ENCODE measurements around the gene ALAD. TPM values are rescaled to one million over a fixed set of nuclear protein-coding genes. Genes with fewer than 3 reads are reported as not detected.
"Not testable (repeated sequence)": the region's sequence is repeated elsewhere in the genome, so short reads cannot be mapped to it uniquely, and the experiment has no call there.

ALAD gene
- total and polyA plus RNA-seq, 5 donors: 29.9 to 43.6 (median 41.3) TPM

DNA sequence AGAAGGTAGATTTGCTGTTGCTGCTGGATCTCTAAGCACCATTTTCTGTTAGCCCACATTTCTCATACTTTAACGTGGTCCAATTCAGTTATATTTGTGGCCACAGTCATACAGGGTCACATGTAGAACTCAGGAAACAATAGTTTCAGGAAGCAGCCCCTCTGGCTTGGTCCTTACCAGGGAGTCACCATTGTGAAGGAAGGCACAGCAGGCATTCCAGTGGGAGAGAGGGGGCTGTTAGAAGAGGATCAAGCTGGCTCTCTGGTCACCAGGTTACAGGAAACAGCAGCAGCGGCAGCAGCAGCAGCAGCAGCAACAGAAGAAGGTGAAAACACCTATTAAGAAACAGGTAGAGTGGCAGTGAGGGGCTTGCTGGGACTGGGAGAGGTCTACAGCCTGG is 24.0 kb upstream of the ALAD start:
- no peak overlapping the region for H3K4me3 ChIP-seq (ENCODE audit: low read length)
- no peaks in the 10 kb centered on the region for H3K27me3 ChIP-seq (ENCODE audit: control insufficient read depth, insufficient read depth)
- DNase-seq: no peak
- no peaks in the 10 kb centered on the region for H3K4me1 ChIP-seq (ENCODE audit: control insufficient read depth, insufficient read depth, low read length)
- no peak for ATAC-seq
- H3K27ac ChIP-seq (ENCODE audit: low read length): no peak overlapping the region
- no peaks in the 10 kb centered on the region for H3K9me3 ChIP-seq (ENCODE audit: control insufficient read depth, low read length)
- 42% methylated on average over 2 of the region's 2 CpGs for WGBS
- intact Hi-C loops (cut with DNase I): no loop called here

DNA sequence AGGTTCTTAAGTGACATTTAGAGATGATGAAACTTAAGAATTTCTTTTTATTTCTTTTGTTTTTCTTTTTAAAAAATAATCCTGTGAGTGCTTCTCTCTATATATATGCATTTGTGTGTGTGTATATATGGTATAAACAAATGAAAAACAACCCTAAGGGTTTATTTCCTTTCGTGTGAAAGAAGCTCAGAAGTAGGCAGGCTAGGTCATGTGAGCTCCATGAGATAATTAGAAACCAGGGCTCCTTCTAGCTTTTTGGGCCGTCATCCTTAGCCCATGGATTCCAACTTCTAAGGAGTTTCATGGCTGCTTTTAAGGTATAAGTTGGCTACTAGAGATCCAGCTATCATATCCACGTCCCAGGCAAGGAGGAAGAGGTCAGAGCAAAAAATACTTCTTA is 20.6 kb upstream of the ALAD start:
- Histone ChIP-seq H3K4me1 (ENCODE audit: control insufficient read depth, insufficient read depth, low read length) (no peaks in the 10 kb centered on the region), H3K27me3 (ENCODE audit: control insufficient read depth, insufficient read depth) (no peaks in the 10 kb centered on the region), H3K27ac (ENCODE audit: low read length) (no peak overlapping the region), H3K9me3 (ENCODE audit: control insufficient read depth, low read length) (no peaks in the 10 kb centered on the region), H3K4me3 (ENCODE audit: low read length) (no peak overlapping the region)
- ATAC-seq: no peak
- DNase-seq: no peak
- intact Hi-C loops (cut with DNase I): no loop called here
- 72% methylated on average over 3 of the region's 3 CpGs for WGBS

DNA sequence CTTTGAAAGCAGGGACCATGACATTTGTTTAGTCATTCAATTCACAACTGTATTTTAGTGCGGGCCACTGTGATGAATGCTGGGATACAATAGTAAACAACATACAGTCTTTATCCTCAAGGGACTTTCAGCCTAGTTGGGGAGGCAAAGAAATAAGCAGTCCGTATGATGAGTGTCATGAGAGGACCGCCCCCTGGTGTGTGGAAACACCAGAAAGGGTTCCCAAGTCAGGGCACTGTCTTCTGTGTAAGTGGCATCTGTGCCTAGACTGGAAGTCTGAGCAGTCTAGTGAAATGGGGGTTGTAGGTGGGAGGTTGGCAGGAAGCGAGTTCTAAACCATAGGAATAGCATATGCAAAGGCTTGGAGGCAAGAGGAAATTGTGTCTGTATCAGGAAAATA is 16.3 kb upstream of the ALAD start:
- no peaks in the 10 kb centered on the region for H3K9me3 ChIP-seq (ENCODE audit: control insufficient read depth, low read length)
- DNase-seq (no peak), ATAC-seq (no peak)
- H3K4me3 ChIP-seq (ENCODE audit: low read length): no peak overlapping the region
- WGBS: 74% methylated on average over 4 of the region's 4 CpGs
- H3K27me3 ChIP-seq (ENCODE audit: control insufficient read depth, insufficient read depth): no peaks in the 10 kb centered on the region
- H3K27ac ChIP-seq (ENCODE audit: low read length): no peak overlapping the region
- intact Hi-C loops (cut with DNase I): no loop called here
- H3K4me1 ChIP-seq (ENCODE audit: control insufficient read depth, insufficient read depth, low read length): no peaks in the 10 kb centered on the region

DNA sequence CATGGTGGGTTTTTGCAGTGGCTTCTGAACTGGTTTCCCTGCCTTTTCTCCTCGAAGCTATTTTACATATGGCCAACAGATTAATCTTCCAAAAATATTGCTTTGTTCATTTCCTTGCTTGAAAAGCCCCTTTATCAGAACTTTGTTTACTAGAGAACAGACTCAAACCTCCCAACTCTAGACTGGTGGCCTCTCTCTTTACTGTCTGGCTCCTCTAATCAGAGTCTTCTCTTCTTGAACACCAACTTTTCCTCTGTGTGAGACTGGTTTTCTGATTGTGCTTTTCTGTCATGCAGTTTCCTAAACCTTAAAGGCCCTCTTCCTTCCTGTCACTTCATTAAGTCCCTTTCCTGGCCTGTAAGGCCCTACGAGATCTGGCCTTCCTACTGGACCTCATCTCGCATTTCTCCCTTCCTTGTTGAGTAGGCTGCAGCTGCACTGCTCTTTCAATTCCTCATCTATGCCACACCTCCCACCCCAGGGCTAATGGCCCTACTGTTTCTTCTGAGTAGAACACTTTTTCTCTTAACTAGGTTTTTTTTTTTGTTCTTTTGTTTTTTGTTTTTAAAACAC is 15.2 kb upstream of the ALAD start:
- H3K4me3 ChIP-seq (ENCODE audit: low read length): no peak overlapping the region
- H3K9me3 ChIP-seq (ENCODE audit: control insufficient read depth, low read length): no peaks in the 10 kb centered on the region
- no peaks in the 10 kb centered on the region for H3K4me1 ChIP-seq (ENCODE audit: control insufficient read depth, insufficient read depth, low read length)
- H3K27ac ChIP-seq (ENCODE audit: low read length): no peak overlapping the region
- H3K27me3 ChIP-seq (ENCODE audit: control insufficient read depth, insufficient read depth): no peaks in the 10 kb centered on the region
- no peak for ATAC-seq
- DNase-seq: no peak
- 51% methylated on average over 3 of the region's 3 CpGs for WGBS
- intact Hi-C loops (cut with DNase I): no loop called here

- H3K4me1 ChIP-seq (ENCODE audit: control insufficient read depth, insufficient read depth, low read length): no peaks in the 10 kb centered on the region
- intact Hi-C loops (cut with DNase I): no loop called here
- H3K9me3 ChIP-seq (ENCODE audit: control insufficient read depth, low read length): no peaks in the 10 kb centered on the region
- peak; percentile 98 to 99 for ATAC-seq
- H3K4me3 ChIP-seq (ENCODE audit: low read length): peak within 1 kb of the TSS; percentile 94
- H3K27me3 ChIP-seq (ENCODE audit: control insufficient read depth, insufficient read depth): no peaks in the 10 kb centered on the region
- DNase-seq: peak; percentile 95 to 98 (median 98)
- under 1% methylated on average over 61 of the region's 61 CpGs for WGBS
- peak within 1 kb of the TSS; percentile 84 for H3K27ac ChIP-seq (ENCODE audit: low read length)
These were observed 9.3 kb upstream of the ALAD start, which contains the start of the genes C9orf43 and POLE3 for GRCh38 chr9:113410207-113410864. TSS of gene C9orf43 (plus strand) at chr9:113410747. CDS start at chr9:113413494, 2,747 bp downstream. TSS of gene POLE3 (minus strand) at chr9:113410675. CDS start at chr9:113410293, 382 bp downstream.

- DNase-seq (no peak), ATAC-seq (no peak)
- Histone ChIP-seq H3K4me1 (ENCODE audit: control insufficient read depth, insufficient read depth, low read length) (no peaks in the 10 kb centered on the region), H3K4me3 (ENCODE audit: low read length) (peak overlapping the region; percentile 94), H3K27me3 (ENCODE audit: control insufficient read depth, insufficient read depth) (no peaks in the 10 kb centered on the region), H3K9me3 (ENCODE audit: control insufficient read depth, low read length) (no peaks in the 10 kb centered on the region), H3K27ac (ENCODE audit: low read length) (peak overlapping the region; percentile 84)
- intact Hi-C loops (cut with DNase I): loop anchor here in 3 of 4 donors (5.0 to 10.0 kb wide), 3 partner anchors 95 to 135 kb away; partner anchors contain the start of genes CDC26 (in 1 of the 3) and PRPF4 (in 1 of the 3)
- WGBS: under 1% methylated on average over 20 of the region's 20 CpGs
These were observed 8.8 kb upstream of the ALAD start for GRCh38 chr9:113409883-113410206.

DNA sequence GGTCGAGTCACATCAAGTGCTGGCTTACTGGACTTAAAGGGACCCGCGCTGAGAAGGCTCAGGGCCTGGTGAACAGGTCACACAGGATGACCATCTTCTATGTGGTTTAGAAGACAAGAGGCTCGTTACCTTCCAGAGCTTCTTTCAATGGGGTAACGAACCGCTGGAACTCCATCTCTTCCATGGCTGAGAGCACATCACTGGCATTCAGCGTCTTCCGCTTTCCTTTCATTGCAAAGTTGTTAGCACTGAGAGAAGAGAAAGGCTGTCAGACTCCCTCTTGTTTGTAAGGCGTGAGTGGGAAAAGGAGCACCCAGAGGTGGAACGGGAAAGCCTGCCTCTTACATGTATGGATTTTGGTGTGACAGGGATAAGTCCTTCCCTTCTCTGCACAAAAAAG is 8.4 kb upstream of the ALAD start:
- no peaks in the 10 kb centered on the region for H3K27me3 ChIP-seq (ENCODE audit: control insufficient read depth, insufficient read depth)
- H3K9me3 ChIP-seq (ENCODE audit: control insufficient read depth, low read length): no peaks in the 10 kb centered on the region
- peak overlapping the region; percentile 94 for H3K4me3 ChIP-seq (ENCODE audit: low read length)
- no peaks in the 10 kb centered on the region for H3K4me1 ChIP-seq (ENCODE audit: control insufficient read depth, insufficient read depth, low read length)
- H3K27ac ChIP-seq (ENCODE audit: low read length): peak overlapping the region; percentile 84
- ATAC-seq (no peak), DNase-seq (no peak)
- WGBS: 45% methylated on average over 10 of the region's 10 CpGs
- intact Hi-C loops (cut with DNase I): loop anchor here in 3 of 4 donors (5.0 to 10.0 kb wide), 3 partner anchors 95 to 135 kb away; partner anchors contain the start of genes CDC26 (in 1 of the 3) and PRPF4 (in 1 of the 3)

DNA sequence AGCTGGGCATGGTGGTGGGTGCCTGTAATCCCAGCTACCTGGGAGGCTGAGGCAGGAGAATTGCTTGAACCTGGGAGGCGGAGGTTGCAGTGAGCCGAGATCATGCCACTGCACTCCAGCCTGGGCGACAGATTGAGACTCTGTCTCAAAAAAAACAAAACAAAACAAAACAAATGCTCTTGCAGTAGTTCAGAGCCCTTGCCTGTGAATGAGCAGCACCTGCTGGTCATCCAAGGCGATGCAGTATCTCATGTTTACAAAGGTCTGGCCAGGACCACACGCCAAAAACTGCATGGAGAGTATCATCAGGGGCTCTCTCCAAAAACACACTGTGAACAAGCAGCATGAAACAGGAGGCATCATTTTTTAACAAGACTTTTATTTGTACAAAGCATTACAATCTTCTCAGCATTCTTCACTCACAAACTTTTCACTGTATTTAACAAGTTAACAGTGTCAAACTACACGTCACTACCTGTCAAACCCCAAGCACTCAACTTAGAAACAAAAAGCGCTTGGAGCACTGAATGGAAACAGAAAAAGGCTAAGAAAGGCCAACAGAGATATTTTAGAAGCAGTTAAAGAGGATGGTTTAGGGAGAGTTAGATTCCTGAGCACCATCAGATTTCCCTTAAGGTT is 5.9 kb upstream of the ALAD start:
- ATAC-seq; H3K27me3 ChIP-seq (ENCODE audit: control insufficient read depth, insufficient read depth); H3K4me1 ChIP-seq (ENCODE audit: control insufficient read depth, insufficient read depth, low read length); H3K4me3 ChIP-seq (ENCODE audit: low read length); H3K27ac ChIP-seq (ENCODE audit: low read length); H3K9me3 ChIP-seq (ENCODE audit: control insufficient read depth, low read length): not testable (repeated sequence)
- DNase-seq: peak; percentile 58 to 83 (median 79)
- 25% methylated on average over 7 of the region's 7 CpGs for WGBS
- intact Hi-C loops (cut with DNase I): loop anchor here in 3 of 4 donors (5.0 to 10.0 kb wide), 3 partner anchors 92 to 132 kb away; partner anchors contain the start of genes CDC26 (in 1 of the 3) and PRPF4 (in 1 of the 3)

DNA sequence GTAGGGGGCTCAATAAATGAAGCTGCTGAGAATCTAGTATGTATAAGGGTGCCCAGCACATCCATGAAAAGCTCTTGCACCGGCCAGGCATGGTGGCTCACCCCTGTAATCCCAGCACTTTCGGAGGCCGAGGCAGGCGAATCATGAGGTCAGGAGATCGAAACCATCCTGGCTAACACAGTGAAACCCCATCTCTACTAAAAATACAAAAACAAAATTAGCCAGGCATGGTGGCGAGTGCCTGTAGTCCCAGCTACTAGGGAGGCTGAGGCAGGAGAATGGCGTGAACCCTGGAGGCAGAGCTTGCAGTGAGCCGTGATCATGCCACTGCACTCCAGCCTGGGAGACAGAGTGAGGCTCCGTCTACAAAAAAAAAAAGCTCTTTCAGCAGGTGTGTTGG is 5.3 kb upstream of the ALAD start:
- 86% methylated on average over 9 of the region's 9 CpGs for WGBS
- intact Hi-C loops (cut with DNase I): loop anchor here in 3 of 4 donors (5.0 to 10.0 kb wide), 3 partner anchors 92 to 132 kb away; partner anchors contain the start of genes CDC26 (in 1 of the 3) and PRPF4 (in 1 of the 3)
- not testable (repeated sequence) for H3K4me3 ChIP-seq (ENCODE audit: low read length); H3K27ac ChIP-seq (ENCODE audit: low read length); H3K27me3 ChIP-seq (ENCODE audit: control insufficient read depth, insufficient read depth); DNase-seq; H3K4me1 ChIP-seq (ENCODE audit: control insufficient read depth, insufficient read depth, low read length); H3K9me3 ChIP-seq (ENCODE audit: control insufficient read depth, low read length); ATAC-seq

DNA sequence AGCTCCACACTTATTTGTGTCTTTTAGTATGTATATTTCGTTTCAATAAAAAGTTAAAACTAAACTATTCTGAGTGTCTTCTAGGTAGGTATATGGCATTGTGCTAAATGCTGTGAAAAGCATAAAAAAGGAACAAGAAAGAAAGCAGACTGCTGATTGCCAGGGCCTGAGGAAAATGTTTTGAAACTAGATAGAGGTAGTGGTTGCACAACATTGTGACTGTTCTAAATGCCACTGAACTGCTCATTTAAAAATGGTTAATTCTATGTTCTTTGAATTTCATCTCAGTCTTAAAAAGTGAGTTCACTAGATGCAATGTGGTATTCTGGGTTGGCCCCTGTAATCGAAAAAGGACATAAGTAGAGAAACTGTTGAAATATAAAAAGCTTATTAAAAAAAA is 2.6 kb upstream of the ALAD start:
- intact Hi-C loops (cut with DNase I): loop anchor here in 3 of 4 donors (10.0 kb wide), 2 partner anchors 89 to 129 kb away; partner anchors contain the start of genes CDC26 (in 1 of the 3) and PRPF4 (in 1 of the 3)
- ATAC-seq (no peak), DNase-seq (no peak)

More for the DNA sequence above, 2.6 kb upstream of the ALAD start:
- H3K9me3 ChIP-seq (ENCODE audit: control insufficient read depth, low read length): no peaks in the 10 kb centered on the region
- WGBS: 77% methylated on average over 2 of the region's 2 CpGs
- no peaks in the 10 kb centered on the region for H3K27me3 ChIP-seq (ENCODE audit: control insufficient read depth, insufficient read depth)
- H3K27ac ChIP-seq (ENCODE audit: low read length): no peak overlapping the region
- H3K4me1 ChIP-seq (ENCODE audit: control insufficient read depth, insufficient read depth, low read length): peaks cover 5% of the 10 kb centered on the region
- H3K4me3 ChIP-seq (ENCODE audit: low read length): no peak overlapping the region

Data from right cardiac atrium (tissue), 5 donors.